ENCODE measurements around the gene HOXA13.
A peak's percentile ranks its signal among the peaks of the same experiment; 100 is the strongest.

Gene HOXA13

DNA sequence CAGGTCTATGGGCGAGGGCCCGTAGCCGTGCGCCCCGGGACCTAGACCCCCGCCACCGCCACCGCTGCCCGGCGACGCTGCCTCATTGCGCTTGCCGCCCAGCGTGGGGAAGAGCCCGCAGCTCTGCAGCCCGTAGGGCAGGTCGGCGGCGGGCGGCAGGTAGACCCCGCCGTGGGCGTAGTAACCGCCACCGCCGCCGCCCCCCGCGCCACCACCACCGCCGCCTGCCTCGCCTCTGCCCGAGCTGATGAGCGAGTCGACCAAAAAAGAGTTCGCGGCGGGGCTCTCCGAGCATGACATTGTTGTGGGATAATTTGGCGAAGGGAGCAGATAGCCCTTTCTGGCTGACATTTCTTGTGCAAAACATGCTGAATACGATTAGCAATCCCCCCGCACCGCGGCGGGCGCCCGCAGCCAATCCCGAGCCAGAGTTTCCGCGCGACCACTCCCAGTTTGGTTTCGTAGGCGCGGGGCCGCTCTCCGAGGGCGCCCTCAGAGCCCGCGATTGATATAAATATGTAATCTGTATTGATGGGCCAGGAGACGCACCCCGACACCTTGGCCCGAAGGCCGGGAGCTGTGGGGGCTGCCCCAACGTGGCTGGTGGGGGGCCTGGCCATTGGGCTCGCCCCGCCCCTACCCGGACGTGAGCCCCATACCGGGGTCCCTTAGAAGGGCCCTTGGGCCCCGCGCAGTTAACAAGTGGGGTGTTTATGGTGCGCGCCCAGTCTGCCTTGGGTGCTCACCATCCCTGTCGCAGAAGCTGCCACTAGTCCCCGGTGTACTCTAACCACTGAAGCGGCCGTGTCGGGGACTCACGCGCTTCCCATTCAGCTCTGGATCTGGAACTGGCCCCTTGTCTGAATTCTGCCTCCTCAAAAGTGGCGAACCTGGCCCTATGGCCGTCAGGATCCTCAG lies 25.7 kb downstream of the HOXA13 start, which contains the start of gene HOXA10:
Gene HOXA10, minus strand, starts transcription at position 365 of the 918 bp plus-strand sequence. Its CDS starts 14 bp downstream, at position 351.
- peak within 1 kb of the TSS; percentile 22 for H3K4me3 ChIP-seq (ENCODE audit: low read depth, low read length)
- TF ChIP-seq, protein P1, sequence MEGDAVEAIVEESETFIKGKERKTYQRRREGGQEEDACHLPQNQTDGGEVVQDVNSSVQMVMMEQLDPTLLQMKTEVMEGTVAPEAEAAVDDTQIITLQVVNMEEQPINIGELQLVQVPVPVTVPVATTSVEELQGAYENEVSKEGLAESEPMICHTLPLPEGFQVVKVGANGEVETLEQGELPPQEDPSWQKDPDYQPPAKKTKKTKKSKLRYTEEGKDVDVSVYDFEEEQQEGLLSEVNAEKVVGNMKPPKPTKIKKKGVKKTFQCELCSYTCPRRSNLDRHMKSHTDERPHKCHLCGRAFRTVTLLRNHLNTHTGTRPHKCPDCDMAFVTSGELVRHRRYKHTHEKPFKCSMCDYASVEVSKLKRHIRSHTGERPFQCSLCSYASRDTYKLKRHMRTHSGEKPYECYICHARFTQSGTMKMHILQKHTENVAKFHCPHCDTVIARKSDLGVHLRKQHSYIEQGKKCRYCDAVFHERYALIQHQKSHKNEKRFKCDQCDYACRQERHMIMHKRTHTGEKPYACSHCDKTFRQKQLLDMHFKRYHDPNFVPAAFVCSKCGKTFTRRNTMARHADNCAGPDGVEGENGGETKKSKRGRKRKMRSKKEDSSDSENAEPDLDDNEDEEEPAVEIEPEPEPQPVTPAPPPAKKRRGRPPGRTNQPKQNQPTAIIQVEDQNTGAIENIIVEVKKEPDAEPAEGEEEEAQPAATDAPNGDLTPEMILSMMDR (IDR thresholded peaks at IDR 0.05; ENCODE audit: low read depth, low read length, missing control alignments) = no peak
- no peak for DNase-seq (ENCODE audit: low read depth)

DNA sequence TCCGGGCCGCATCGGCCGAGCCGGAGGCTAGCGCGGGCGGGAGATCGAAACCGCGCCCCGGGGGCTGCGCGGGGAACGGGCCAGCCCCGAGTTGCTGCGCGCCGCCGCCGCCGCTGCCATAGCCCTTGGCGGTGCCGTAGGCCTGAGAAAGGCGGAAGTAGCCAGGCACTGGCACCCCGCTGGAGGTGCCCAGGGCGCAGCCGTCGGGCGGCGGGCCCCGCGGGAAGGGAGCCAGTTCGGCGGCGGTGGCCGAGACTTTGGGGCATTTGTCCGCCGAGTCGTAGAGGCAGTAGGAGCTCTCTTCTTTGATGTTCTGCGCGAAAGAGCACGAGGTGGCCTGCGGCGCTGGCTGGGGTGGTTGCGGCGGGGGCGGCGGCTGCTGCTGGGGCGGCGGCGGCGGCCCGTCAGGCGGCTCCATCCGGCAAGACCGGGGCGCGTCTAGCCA lies 26.4 kb downstream of the HOXA13 start:
- peak overlapping the region; percentile 22 for H3K4me3 ChIP-seq (ENCODE audit: low read depth, low read length)
- TF ChIP-seq, protein P1 (IDR thresholded peaks at IDR 0.05; ENCODE audit: low read depth, low read length, missing control alignments) = no peak
- DNase-seq (ENCODE audit: low read depth) = no peak

DNA sequence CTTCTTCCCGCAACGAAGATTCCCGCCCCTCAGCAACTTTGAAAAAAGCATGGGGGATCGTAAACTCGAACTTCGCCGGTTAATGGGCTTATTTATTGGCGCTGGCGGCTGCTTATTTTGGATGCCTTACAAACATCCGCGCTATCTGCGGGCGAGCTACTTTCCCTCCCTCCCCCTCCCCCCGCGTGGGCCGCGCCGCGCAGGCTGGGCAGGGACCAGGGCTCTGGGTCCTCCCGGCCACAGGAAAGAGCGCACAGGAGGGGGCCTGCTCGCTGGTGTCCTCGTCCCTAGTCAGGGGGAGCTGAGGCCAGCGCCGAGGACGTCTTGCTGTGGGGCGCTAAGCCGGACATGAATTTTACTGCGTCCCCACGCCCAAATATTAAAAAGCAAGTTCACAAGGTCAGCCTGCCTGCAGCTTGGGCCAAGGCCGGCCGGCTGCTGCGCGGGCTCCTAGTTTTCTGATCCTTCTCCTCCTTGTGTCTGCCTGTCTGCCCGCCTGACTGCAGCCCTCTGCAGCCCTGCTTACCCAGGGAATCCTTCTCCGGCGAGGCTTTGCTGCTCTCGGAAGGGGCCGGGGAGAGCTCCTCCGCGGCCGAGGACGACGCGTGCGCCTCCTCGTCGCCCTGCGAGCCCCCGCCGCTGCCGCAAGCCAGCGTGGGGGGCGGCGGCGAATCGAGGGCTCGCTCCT lies 26.9 kb downstream of the HOXA13 start:
- no peak for DNase-seq (ENCODE audit: low read depth)
- H3K4me3 ChIP-seq (ENCODE audit: low read depth, low read length) = peak overlapping the region; percentile 22; the same call in 1 of the 2 replicates
- TF ChIP-seq, protein P1 (IDR thresholded peaks at IDR 0.05; ENCODE audit: low read depth, low read length, missing control alignments) = no peak

DNA sequence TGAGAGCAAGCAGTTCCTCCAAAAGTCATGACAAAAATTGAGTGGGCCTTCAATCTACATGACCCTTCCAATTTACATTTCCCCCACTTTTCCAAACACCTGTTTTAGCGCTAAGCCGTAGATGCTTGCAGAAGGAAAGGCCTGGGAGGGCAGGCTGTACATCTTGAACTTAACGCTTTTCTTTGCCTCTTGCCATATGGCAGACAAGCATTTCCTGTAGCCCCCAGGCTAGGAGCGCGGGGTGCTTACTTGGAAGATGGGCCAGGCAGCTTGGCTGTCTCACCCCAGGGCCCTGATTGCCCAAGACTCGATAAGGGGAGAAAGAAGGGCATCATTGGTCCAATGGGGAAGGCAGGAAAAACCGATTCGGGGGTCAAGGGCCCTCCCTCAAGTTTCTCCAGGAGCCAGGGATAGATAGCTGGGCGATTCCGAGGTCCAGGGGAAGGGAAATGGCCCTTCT lies 27.5 kb downstream of the HOXA13 start:
- TF ChIP-seq, protein P1 (IDR thresholded peaks at IDR 0.05; ENCODE audit: low read depth, low read length, missing control alignments) = no peak
- DNase-seq (ENCODE audit: low read depth) = no peak
- H3K4me3 ChIP-seq (ENCODE audit: low read depth, low read length) = no peak overlapping the region

DNA sequence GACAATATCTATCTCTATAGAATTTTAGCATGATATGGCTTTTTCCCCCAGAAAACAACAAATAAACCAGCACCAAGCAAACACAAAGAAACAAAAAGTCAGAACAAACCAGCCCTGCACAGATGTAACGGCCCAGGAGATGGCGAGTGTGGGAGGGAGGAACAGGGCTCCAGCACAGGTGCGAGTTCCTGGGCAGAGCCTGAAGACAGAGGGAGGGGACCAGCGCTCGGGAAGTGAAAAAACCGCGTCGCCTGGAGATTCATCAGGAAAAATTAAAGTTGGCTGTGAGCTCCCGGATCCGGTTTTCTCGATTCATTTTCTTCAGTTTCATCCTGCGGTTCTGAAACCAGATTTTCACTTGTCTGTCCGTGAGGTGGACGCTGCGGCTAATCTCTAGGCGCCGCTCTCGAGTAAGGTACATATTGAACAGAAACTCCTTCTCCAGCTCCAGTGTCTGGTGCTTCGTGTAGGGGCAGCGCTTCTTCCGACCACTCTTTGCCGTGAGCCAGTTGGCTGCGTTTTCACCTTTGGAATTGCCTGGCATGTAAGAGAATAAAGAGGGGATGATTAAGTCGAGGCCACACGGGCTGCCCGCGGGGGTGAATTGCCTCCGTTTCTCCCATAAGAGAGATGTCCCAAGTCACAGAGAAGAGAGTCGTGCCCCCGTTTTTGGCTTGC lies 28.1 kb downstream of the HOXA13 start:
- TF ChIP-seq, protein P1 (IDR thresholded peaks at IDR 0.05; ENCODE audit: low read depth, low read length, missing control alignments) = no peak
- DNase-seq (ENCODE audit: low read depth) = no peak
- H3K4me3 ChIP-seq (ENCODE audit: low read depth, low read length) = no peak overlapping the region

DNA sequence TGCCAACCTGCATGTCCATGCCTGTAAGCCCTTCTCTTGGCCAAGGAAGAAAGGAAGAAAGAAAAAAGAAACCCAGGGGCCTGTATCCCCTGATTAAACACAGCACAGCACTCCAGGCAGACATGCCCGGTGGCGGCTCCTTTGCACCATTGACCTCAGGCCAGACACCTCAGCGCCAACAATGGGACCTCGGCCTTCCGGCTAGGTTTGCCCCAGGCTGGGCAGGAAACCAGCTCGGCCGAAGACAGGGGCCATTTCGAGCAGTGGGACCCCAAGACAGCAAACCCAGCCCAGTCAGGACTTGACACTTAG lies 28.6 kb downstream of the HOXA13 start:
- DNase-seq (ENCODE audit: low read depth) = no peak
- H3K4me3 ChIP-seq (ENCODE audit: low read depth, low read length) = no peak overlapping the region
- TF ChIP-seq, protein P1 (IDR thresholded peaks at IDR 0.05; ENCODE audit: low read depth, low read length, missing control alignments) = no peak

Measured in GM12864 (cell line).